Right renal cortex interstitium (tissue), 3 donors: ENCODE data around the gene CBLIF. TPM values are rescaled to one million over a fixed set of nuclear protein-coding genes. Genes with fewer than 3 reads are reported as not detected.
A peak's percentile ranks its signal among the peaks of the same experiment; 100 is the strongest.
"Not testable (repeated sequence)": the region's sequence is repeated elsewhere in the genome, so short reads cannot be mapped to it uniquely, and the experiment has no call there.

Experiments used
- DNase-seq, 3 donors: peaks; one replicate each; pipeline ENCODE4 v3.0.0-alpha.2; 2013; ENCODE audit warnings: low read depth in 3 of 3, low spot score in 2 of 3
- polyA plus RNA-seq, 3 donors: library from polyadenylated mRNA; unstranded; fragments of 120-200 nt; gene quantifications; one replicate each; pipeline ENCODE4 v1.2.1, GENCODE V29; 2013; ENCODE audit not compliant: insufficient read length in 3 of 3

The CBLIF gene
- polyA plus RNA-seq, 3 donors: not detected

DNA sequence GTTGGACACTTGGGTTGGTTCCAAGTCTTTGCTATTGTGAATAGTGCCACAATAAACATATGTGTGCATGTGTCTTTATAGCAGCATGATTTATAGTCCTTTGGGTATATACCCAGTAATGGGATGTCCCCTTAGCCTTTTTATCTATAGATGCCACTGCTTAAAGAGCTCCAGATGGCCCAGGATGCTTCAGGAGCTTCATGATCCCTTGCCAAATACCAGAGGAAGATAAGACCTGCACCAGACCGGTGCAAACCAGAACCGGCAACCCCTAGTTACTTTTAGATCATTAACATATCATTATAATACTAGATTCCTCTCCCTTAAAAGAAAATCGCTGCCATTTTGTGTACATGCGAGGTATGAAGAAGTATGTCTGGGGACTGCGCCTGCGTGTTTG is 3.1 kb upstream of the CBLIF start:
- DNase-seq: not testable (repeated sequence)

DNA sequence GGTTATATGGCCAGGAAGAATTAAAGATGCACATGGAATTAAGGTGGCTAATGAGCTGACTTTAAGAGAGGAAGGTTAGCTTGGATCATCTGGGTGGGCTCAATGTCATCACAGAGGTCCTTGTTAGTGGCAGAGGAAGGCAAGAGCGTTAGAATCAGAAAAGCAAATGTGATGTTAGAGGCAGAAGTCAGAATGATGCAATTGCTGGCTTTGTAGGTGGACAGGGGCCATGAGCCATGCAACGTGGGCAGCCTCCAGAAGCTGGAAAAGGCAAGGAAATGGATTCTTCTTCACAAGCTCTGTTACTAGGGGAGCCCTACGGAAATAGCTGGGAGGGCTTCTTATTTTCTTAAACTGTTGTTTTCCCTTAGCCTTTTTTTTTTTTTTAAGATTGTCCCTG is 2.3 kb upstream of the CBLIF start:
- DNase-seq: no peak

DNA sequence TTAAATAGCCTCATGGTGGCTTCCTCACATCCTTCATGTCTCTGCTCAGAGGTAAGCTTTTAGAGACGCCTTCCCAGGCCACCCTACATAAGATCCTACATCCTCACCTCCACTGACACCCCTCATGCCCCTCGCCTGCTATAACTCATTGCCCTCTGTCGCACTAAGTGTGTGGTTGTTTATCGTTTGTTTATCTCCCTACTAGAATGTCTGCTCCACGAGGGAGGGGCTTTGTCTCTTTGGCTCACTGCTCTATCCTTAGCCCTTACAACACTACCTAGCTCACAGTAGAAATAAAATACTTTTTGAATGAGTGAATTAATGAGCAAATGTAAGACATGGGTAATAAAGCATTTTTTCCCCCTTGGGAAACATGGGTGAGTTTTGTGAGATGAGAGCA is 1.3 kb upstream of the CBLIF start:
- DNase-seq: no peak

DNA sequence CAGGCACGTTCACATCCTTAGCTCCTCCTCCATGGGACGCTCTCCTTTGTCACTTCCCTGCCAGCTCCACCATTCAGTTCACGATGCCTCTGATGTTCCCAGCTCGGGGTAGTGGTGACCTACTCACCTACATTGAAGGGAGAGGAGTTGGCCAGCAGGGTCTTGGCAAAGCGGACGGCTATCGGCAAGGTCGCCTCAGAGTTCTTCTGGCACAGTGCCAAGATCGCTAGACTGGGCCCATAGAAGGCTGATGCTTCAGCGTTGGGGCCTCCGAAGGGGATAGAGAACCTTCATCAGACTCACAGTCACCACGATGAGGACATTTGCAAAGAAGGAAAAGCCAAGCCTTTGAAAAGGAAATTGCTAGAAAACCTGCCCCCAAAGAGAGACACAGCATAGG is 3.0 kb downstream of the CBLIF start:
- DNase-seq: no peak

DNA sequence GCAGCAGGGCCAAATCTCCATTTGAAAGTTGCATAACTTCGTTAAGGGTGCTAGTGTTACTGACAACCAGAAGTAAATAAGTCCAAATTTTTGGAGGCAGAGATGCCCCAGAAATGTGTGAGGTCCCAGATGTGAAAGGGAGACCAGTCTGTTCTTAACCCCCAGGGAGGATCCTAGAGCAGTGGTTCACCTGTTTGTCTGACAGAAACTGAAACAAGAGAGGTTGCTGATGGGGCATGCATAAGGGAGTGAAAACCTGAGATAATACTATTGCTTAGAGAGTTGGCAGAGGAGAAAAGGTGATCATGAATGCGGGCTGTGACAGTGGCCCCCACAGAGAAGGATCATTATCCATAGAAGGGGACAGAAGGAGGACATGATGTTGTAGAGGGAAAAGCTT is 3.8 kb downstream of the CBLIF start:
- DNase-seq: no peak

DNA sequence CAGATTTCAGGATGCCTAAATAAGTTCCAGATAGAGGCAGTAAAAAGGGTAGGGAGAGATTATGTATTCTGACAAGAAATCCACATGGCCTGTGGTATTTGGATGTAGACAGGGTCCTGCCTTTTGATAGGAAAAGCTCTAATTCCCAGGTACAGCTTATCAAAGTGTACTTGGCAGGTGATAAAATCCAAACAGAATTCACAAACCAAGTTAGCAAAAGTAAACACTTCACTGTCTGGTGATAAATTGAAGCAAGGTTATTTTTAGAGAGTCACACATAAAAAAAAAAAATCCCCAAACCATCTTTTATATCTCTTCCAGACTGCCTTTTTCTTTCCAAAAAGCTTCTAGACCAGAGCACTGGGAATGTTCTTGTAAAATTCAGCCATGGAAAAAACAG is 5.7 kb downstream of the CBLIF start:
- DNase-seq: no peak

DNA sequence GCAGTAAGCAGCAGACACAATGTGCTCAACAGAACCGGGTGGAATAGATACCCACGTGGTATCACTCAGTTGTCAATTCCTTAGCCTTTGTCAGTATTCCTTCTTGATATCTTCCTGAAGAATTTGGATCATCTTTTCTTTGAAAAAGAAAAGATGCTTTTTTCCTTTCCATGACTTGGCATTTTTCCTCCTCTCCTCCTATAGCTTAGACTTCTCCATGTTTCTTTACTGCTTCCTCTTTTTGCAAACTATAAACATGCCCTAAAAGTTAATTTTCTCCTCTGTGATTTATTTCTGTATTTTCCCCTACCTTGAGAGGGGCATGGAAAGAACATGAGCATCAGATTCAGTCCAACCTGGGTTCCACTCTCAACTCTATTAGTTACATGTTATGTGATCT is 11.7 kb downstream of the CBLIF start:
- no peak for DNase-seq

DNA sequence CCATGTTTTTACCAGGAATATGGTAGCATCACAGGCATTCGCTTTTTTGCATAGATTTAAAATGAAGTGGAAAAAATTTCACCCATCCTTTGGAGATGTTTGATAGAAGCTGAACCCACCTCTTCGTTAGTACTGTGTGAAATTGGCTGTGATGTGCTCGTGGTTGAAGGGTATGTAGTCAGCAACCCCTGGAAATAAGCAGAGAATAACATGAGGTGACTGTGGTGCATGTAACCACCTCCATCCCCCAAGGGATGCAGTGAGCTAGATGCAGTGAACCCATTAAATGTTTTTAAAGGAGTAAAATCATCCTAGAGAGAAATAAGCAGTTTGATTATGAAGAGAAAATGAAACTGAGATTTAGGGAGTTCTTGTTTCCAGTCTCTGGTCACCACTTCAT is 15.9 kb downstream of the CBLIF start:
- no peak for DNase-seq

DNA sequence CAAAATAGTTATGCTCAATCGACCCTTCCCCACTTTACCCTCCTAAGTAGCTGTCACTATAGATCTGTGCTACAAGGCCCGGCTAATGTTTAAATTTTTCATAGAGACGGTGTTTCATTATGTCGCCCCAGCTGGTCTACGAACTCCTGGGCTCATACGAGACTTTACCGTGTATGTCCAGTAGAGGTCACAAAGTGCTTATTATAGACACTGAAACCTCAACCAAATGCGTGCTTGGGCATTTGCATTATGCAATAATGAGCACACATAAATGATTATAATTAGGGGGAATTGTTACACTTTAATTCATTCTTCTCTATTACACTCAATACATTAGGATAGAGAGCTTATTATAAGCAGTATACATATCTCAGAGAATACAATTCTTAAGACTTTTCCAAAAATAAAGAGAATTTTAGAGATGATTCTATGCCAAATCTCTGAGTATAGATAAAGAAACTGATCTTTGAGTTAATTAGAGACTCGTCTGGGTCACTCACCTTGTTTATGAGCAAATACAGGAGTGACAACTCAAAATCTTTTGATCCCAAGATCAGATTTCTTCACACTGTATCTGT is 22.2 kb downstream of the CBLIF start:
- DNase-seq: peak in 1 of 3 donors; percentile 13

DNA sequence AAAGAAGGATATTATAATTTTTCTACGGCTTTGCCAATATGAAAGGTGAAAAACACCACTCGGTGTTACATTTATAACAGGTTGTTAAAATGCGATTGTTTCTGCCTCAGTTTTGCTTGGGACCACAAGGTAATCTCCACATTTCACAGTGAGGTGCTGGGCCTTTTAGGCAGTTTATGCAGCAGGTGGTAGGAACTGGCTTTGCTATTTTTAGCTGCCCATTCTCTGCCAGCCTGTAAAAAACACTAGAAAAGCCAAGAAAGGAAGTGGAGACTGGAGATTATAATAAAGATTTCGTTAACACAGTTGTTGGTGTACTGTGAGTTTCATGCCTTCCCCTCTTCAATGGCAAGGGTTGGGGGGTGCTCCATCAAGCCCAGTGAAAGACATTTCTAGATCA is 26.7 kb downstream of the CBLIF start:
- no peak for DNase-seq

DNA sequence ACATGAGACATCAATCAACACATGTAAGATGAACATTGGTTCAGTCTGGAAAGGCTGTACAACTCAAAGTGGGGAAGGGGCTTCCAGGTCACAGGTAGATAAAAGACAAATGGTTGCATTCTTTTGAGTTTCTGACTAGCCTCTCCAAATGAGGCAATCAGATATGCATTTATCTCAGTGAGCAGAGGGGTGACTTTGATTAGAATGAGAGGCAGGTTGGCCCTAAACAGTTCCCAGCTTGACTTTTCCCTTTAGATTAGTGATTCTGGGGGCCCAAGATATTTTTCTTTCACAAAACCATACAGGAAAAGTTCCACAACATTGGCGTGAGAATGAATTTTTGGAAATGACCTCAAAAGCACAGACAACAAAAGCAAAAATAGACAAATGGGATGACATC is 28.9 kb downstream of the CBLIF start:
- DNase-seq: not testable (repeated sequence)

DNA sequence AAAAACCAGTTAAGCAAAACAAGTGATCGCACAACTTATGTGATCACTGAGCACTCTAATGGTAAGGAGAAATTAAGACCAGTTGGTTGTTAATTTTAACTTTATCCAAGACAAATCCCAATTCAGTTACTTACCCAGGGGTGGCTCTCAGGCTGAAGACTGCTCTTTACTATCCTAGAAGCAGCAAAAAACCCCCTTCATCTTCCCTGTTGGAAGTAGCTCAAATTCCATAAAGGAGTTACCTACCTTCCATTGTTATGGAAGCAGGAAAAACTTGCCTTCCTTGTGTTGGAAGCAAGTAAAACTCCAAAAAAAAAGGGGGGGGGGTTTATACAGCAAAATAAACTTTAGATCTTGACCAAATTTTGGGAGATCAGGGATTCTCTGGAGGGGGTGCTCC is 29.5 kb downstream of the CBLIF start:
- no peak for DNase-seq

DNA sequence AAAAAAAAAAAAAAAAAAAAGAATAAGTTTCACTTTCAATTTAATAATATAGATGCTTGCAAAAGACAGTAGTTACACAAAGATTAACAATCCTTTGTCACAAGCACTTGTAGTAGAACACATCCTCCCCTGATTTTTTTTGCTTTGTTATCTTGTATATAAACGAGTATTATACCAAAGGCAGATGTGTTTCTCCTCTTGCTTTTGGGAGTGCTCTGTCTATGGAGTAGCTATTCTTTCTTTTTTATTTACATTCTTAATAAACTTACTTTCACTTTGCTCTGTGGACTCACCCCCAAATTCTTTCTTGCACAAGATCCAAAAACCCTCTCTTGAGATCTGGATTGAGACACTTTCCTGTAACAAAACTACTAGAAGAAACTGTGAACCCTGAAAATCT is 31.3 kb downstream of the CBLIF start:
- no peak for DNase-seq

DNA sequence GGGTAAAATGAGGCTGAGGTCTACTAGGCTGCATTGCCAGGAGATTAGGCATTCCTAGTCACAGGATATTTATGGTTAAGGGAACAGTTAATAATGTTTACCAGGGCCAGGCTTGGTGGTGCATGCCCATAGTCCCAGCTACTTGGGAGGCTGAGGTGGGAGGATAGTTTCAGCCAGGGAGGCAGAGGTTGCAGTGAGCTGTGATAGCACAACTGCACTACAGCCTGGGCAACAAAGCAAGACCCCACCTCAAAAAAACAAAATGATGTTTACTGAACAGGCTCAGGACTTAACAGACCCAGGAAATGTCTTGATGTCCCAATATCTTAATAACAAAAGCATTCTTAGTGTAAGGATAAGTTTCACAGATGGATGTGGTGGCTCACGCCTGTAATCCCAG is 31.9 kb downstream of the CBLIF start:
- DNase-seq: no peak

DNA sequence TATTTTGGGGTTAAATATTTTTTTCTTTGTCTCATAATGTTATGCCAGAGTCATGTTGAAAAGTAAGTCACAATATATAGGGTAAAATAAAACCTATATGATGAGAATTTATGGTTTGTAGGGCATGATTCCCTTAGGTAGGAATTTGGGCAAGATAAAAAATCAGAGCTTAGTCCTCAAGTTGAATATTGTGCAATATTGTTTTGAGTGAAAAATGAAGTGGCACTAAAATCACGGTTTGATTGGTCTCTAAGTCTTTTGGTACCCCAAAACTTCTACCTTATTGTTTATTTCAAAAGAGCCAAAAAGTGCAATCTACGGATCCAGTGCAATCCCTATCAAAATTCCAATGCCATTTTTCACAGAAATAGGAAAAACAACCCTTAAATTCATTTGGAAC is 33.1 kb downstream of the CBLIF start:
- DNase-seq: no peak

DNA sequence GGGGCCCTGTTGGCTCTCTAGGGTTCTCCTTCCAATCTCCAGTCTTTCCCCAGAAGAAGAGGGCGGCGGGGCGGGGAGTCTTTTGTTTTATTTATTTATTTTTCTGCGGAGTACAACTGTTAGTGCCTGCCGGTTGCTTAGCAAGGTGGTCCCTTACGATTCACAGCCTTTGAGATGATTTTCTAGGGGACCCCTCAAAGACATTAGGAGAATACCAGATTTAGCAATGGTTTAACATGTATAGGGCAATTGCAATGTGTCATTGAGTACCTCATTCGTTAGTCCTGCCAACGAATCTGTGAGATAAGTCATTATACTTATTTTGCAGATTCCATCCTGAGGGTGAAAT is 34.4 kb downstream of the CBLIF start:
- no peak for DNase-seq

DNA sequence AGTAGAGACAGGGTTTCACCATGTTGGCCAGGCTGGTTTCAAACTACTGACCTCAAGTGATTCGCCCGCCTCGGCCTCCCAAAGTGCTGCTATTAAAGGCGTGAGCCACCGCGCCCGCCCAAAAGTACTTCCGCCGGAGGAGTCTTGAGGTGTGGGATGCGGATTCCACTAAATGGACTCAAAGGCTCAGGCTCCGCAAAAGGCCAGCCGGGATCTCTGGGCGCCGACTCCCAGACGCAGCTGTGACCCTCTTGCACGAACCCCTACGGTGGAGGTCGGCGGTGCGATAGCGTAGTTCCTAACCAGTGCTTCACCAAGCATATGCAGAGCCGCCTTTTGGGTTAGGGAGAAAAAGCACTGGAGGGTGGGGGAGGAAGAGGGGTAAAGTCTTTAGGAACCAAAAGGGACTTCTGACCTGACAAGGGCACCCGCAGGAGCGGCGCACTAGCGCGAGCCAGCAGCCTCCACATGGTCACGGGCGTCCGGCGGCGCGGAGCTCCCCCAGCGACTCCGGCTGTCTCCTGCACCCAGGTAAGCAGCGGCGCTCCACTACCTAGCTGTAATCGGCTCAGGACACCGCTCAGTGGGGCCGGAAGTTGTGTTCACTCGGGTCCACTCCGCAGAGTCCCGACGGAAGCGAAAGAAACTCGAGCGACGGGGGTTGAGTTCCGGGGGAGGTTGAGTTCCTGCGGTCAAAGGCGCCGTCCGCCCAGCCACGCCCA is 34.9 kb downstream of the CBLIF start, which contains the start of gene MRPL16:
TSS of gene MRPL16 (minus strand) at position 590 of the 722 bp plus-strand sequence. CDS start at position 470, 120 bp downstream.
- peak; percentile 71 to 85 (median 80) for DNase-seq

DNA sequence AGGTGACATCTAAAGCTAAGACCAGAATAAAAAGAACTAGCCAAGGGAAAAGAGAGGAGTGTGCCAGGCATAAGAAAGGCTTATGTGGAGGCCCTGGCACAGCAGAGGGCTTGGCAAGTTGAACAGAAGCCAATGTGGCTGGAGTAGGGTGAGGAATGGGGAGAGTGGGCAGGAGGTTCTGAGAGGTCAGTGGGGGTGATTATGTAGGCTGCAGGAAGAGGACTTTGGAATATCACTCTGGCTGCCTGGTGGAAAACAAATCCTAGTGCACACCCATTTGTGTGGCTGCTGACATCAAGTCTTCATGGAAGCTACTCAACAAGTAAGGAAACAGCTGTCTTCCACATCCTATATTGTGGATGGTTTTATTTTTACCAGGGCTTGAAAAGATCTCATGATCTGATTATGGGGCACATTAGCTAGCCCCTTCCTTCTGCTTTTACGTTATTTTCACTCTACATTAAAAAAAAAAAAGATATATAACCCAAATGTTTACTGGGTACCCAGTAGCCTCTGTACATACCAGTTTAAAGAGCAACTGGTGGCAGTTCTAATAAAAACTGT is 38.2 kb downstream of the CBLIF start:
- DNase-seq: no peak

DNA sequence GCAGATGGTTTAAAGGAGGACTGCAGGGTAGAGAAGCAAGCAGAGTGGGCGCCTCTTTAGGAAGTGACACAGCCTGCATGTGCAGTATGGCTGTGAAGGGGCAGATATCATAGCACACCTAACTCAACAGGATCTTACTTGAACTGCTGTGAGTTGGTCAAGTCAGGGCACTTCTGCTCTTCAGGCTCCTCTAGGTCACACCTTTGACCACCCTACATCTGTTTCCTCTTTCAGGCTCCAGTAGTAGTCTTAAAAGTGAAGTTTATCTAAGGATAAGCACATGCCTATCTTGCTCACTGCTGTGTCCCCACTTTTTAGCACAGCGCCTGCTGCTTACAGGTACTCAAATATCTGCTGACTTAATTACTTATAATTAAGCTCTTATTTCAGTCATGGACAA is 41.2 kb downstream of the CBLIF start:
- no peak for DNase-seq

DNA sequence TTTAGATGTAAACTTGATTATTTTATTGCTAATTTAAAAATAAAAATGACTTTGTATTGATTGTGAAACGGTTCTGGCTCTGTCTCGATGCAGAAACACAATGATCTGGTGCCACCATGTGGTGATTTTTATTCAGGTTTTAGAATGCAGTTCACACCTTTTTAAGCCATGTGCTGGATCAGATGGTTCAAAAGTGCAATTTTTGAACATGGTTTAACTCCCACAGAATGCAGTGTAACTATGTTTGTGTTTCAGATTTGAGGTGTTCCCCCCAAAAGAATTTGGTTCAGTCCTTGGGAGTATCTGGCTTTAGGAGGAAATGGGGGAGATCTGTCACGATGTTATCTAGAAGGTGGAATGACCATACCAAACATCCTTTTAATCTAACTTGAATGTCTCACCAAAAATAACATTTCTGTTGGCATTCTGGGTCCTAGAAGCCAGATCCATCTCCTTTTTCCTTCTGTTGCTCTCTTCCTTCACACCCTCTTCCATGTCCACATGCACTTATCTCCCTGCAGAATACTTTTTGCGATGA is 42.6 kb downstream of the CBLIF start:
- DNase-seq: peak in 2 of 3 donors; percentile 32 to 34

DNA sequence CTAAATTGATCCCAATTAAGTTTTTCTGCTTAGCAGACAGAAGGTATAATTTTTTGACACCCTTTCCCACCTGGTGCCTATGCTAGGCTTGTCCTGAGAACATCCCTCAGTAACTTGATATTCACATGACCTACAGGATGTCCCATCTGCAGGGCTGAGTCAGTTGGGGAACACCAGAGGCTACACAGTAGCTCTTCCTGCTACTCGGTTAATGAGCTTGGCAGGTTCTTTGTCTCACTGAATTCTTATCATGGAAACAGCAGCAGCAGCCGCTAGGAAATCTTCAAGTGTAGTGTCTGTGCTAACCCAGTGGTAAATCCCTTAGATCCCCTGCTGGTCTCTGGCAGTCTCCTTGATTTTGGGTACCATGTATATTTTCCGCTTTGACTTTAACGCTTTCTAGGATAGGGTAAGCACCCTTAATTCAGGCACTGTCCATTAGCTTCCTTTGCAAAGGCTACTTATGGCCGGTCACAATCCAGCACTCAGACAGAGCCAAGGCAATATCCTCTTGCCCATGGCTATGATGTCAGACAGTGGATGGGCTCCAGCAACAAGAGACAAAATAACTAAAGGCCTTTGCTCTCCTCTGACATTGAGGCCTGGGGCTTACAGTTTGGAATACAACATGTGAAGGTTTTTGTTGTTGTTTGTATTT is 43.2 kb downstream of the CBLIF start:
- no peak for DNase-seq
